Measurements from ENCODE around the gene RAPGEF5. TPM values are rescaled to one million over a fixed set of nuclear protein-coding genes. Genes with fewer than 3 reads are reported as not detected.
A peak's percentile ranks its signal among the peaks of the same experiment; 100 is the strongest.
"Not testable (repeated sequence)": the region's sequence is repeated elsewhere in the genome, so short reads cannot be mapped to it uniquely, and the experiment has no call there.

The RAPGEF5 gene
- polyA plus RNA-seq, 12 donors, result 13.9 to 32.1 (median 17.2) TPM; not detected in 1

DNA sequence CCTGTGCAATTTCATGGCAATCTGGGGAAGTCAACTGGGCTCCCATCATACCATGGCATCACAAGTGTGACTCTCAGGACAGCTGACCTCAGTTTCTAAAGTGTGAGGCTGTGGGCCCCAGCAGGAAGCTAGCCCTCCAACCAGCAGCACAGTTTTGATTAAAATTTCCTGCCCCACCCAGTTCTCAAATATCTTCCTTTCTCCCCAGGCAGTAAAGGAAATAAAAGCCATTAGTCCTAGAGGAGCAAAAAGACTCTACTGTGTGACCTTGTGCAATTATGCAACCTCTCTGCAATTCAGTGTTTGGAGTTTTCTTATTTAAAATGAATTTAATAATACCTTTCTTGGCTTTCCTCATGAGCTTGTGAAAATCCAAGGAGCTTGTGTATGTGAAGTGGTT, 268.1 kb downstream of the RAPGEF5 start:
- no peak for DNase-seq

DNA sequence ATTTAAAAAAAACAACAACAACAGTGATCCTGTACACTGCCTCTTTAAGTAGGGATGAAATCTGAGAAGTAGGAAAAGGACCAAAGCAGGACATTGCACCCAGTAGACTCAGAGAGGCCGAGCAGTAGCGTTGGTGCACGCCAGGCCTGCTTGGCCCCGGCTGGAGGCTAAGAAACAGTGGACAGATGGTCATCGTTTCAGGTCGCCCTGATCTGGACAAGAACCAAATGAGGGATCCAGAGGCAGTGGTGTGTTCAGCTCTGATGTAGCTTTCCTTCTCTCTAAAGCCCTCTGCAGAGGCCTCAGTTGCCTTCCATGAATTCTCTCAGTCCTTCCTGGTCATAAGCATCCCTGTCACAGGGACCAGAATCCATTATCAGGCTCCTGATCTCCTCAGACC, 269.1 kb downstream of the RAPGEF5 start:
- DNase-seq, result no peak

DNA sequence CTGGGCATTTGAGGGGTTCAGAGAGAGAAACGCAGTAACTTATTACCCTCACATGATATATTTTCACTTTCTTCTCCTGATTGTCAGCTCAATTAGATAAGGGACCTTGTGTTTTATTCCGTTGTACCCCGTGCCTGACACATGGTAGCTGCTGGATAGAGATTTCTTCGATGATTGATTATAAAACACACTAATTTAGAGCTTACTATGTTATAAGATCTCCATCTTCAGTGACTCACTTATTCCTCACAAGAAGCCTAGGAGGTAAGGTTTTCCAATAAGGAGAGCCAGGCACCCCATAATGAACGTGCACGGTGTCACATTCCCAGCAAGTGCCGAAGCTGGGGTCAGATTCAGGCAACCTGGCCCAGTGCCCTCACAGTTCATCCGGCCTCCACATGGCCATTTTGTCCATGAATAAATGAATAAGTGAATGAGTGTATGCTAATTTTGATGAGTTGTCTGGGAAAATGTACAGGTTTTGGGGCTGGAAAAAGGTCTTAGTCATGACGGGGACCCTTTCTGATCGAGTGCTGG, 273.2 kb downstream of the RAPGEF5 start:
- no peak for DNase-seq

- DNase-seq, result peak; percentile 92
Observed at GRCh38 chr7:22082886-22083703, 273.9 kb downstream of the RAPGEF5 start.

- peak; percentile 30 for DNase-seq
Observed at GRCh38 chr7:22082553-22082885, 274.4 kb downstream of the RAPGEF5 start.

- not testable (repeated sequence) for DNase-seq
Observed at GRCh38 chr7:22080219-22080618, 276.7 kb downstream of the RAPGEF5 start.

GRCh38 chr7:22078872-22079271, 278.1 kb downstream of the RAPGEF5 start:
- not testable (repeated sequence) for DNase-seq

- no peak for DNase-seq
Observed at GRCh38 chr7:22075561-22075960, 281.4 kb downstream of the RAPGEF5 start.

GRCh38 chr7:22074897-22075296, 282.1 kb downstream of the RAPGEF5 start:
- no peak for DNase-seq

Other genes starting within 250 kb of the RAPGEF5 start
- 1 to 10 TPM in 10 of 12 donors, not detected in 2; 1.5 to 3.4 (median 2.6) TPM for gene STEAP1B, start 143.0 kb upstream of the RAPGEF5 start, polyA plus RNA-seq (ENCODE audit: insufficient read length in 12 of 12)

All from muscle of arm (tissue), 12 donors.